Thyroid gland (tissue), 4 donors: ENCODE data around the gene OR6P1.

Experiments
- POLR2A ChIP-seq, 2 donors: fragments of 450-650 bp; IDR thresholded peaks; one replicate each; pipeline ENCODE4 v1.6.1; 2017; ENCODE audit warnings: antibody characterized with exemption in 2 of 2, mild to moderate bottlenecking in 2 of 2, moderate library complexity in 1 of 2
- TF ChIP-seq, protein P1 (sequence below), 6 experiments: fragments of 200-600 bp in 3 of 6; fragments of 450-650 bp in 3 of 6; sonication (generic) in 3 of 6; IDR thresholded peaks; one replicate each; pipeline ENCODE4 v1.5.1; 2016 to 2019; ENCODE audit warnings: antibody characterized with exemption in 6 of 6, mild to moderate bottlenecking in 2 of 6, inconsistent platforms in 1 of 6, moderate library complexity in 1 of 6

DNA sequence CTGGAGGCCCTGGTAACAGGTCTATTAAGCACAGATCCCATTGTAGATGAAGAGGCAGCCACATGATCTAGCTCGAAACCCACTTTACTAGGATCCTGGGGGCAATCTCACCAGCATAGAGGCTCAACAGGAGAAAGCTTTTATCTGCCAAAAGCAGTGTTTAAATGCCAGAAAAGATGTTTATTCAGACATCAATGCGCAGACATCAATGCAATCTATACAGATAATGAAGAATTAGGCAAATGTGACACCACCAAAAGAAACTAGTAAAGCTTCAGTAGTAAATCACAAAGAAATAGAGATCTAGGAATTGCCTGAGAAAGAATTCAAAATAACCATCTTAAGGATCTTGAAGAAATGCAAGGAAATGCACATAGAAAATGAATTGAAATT lies 48.7 kb downstream of the OR6P1 start:
- TF ChIP-seq, protein P1, sequence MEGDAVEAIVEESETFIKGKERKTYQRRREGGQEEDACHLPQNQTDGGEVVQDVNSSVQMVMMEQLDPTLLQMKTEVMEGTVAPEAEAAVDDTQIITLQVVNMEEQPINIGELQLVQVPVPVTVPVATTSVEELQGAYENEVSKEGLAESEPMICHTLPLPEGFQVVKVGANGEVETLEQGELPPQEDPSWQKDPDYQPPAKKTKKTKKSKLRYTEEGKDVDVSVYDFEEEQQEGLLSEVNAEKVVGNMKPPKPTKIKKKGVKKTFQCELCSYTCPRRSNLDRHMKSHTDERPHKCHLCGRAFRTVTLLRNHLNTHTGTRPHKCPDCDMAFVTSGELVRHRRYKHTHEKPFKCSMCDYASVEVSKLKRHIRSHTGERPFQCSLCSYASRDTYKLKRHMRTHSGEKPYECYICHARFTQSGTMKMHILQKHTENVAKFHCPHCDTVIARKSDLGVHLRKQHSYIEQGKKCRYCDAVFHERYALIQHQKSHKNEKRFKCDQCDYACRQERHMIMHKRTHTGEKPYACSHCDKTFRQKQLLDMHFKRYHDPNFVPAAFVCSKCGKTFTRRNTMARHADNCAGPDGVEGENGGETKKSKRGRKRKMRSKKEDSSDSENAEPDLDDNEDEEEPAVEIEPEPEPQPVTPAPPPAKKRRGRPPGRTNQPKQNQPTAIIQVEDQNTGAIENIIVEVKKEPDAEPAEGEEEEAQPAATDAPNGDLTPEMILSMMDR (IDR thresholded peaks at IDR 0.05) = no peak
- TF ChIP-seq POLR2A (IDR thresholded peaks at IDR 0.05) = no peak
